CD14-positive monocyte (primary cell): ENCODE data around the gene R3HCC1L. TPM values are rescaled to one million over a fixed set of nuclear protein-coding genes. Genes with fewer than 3 reads are reported as not detected.

Experiments
- DNase-seq, 3 donors: peaks; one replicate each; pipeline ENCODE4 v3.0.0-alpha.2; 2011 to 2022
- H2AFZ ChIP-seq: 2 replicates; pipeline ENCODE4 v1.6.0; 2012; ENCODE audit warnings: mild to moderate bottlenecking, low read depth, low read length, inconsistent platforms; ENCODE audit not compliant: insufficient read depth, poor library complexity, severe bottlenecking
- H3K27ac ChIP-seq, 2 donors: 1 replicate in 1 of 2; 2 replicates in 1 of 2; pipeline ENCODE4 v1.5.1; 2012 to 2013; ENCODE audit warnings: low read length in 2 of 2, control low read depth in 1 of 2, inconsistent platforms in 1 of 2, low read depth in 1 of 2, mild to moderate bottlenecking in 1 of 2
- H3K27me3 ChIP-seq, 2 donors: one replicate each; pipeline versions ENCODE4 v1.6.0 to v1.6.1; 2011 to 2013; ENCODE audit warnings: low read length in 2 of 2; ENCODE audit not compliant: control insufficient read depth in 2 of 2, insufficient read depth in 2 of 2
- H3K36me3 ChIP-seq, 2 donors: replicated peaks in 1 of 2; 1 replicate in 1 of 2; 2 replicates in 1 of 2; pipeline versions ENCODE4 v1.5.1 to v1.6.1; 2012 to 2013; ENCODE audit warnings: low read length in 2 of 2, control low read depth in 1 of 2, inconsistent platforms in 1 of 2, mild to moderate bottlenecking in 1 of 2; ENCODE audit not compliant: insufficient read depth in 2 of 2, control insufficient read depth in 1 of 2
- H3K4me1 ChIP-seq, 2 donors: 1 replicate in 1 of 2; 2 replicates in 1 of 2; pipeline versions ENCODE4 v1.5.1 to v1.6.1; 2012 to 2013; ENCODE audit warnings: low read length in 2 of 2, control low read depth in 1 of 2, inconsistent platforms in 1 of 2, mild to moderate bottlenecking in 1 of 2, moderate library complexity in 1 of 2; ENCODE audit not compliant: insufficient read depth in 2 of 2, control insufficient read depth in 1 of 2
- H3K4me2 ChIP-seq: replicated peaks from 2 replicates; pipeline ENCODE3; 2012; ENCODE audit warnings: low read length, moderate library complexity, mild to moderate bottlenecking; ENCODE audit not compliant: poor library complexity, severe bottlenecking; ENCODE audit errors: extremely low read depth
- H3K4me3 ChIP-seq, 3 experiments: fragments of 200-600 bp in 1 of 3; sonication (generic) in 1 of 3; replicated peaks in 1 of 3; 1 replicate in 2 of 3; 2 replicates in 1 of 3; pipeline ENCODE4 v1.5.1; 2011 to 2013; ENCODE audit warnings: low read length in 3 of 3, mild to moderate bottlenecking in 3 of 3, control low read depth in 2 of 3, low read depth in 2 of 3, inconsistent platforms in 1 of 3, moderate library complexity in 1 of 3
- H3K79me2 ChIP-seq: 2 replicates; pipeline ENCODE4 v1.6.0; 2012; ENCODE audit warnings: mild to moderate bottlenecking, control low read depth, inconsistent platforms, low read length, moderate library complexity; ENCODE audit not compliant: insufficient read depth
- H3K9ac ChIP-seq: 2 replicates; pipeline ENCODE4 v1.6.0; 2017; ENCODE audit warnings: low read length, mild to moderate bottlenecking; ENCODE audit not compliant: insufficient read depth, poor library complexity, severe bottlenecking
- H3K9me3 ChIP-seq, 2 donors: replicated peaks in 1 of 2; 1 replicate in 1 of 2; 2 replicates in 1 of 2; pipeline versions ENCODE4 v1.5.1 to v1.6.1; 2012 to 2013; ENCODE audit warnings: low read length in 2 of 2, control low read depth in 1 of 2; ENCODE audit not compliant: control insufficient read depth in 1 of 2, insufficient read depth in 1 of 2
- H4K20me1 ChIP-seq: 2 replicates; pipeline ENCODE4 v1.6.0; 2012; ENCODE audit warnings: mild to moderate bottlenecking, low read length, control low read depth, moderate library complexity; ENCODE audit not compliant: insufficient read depth
- H3K27ac Mint-ChIP-seq, 7 donors: one replicate each; pipeline ENCODE4 v1.8.0; 2020; ENCODE audit warnings: mild to moderate bottlenecking in 7 of 7, mixed read lengths in 7 of 7, moderate library complexity in 6 of 7, inconsistent platforms in 2 of 7
- H3K27me3 Mint-ChIP-seq, 3 donors: one replicate each; pipeline ENCODE4 v1.8.0; 2021 to 2022; ENCODE audit warnings: low read depth in 3 of 3, mild to moderate bottlenecking in 3 of 3, mixed read lengths in 3 of 3, moderate library complexity in 3 of 3, inconsistent platforms in 1 of 3
- H3K36me3 Mint-ChIP-seq, 2 donors: one replicate each; pipeline ENCODE4 v1.8.0; 2020; ENCODE audit warnings: mixed read lengths in 2 of 2, inconsistent platforms in 1 of 2, mild to moderate bottlenecking in 1 of 2
- H3K4me1 Mint-ChIP-seq: one replicate; pipeline ENCODE4 v1.8.0; 2020; ENCODE audit warnings: mild to moderate bottlenecking, mixed read lengths
- H3K4me3 Mint-ChIP-seq, 2 donors: one replicate each; pipeline ENCODE4 v1.8.0; 2020; ENCODE audit warnings: mild to moderate bottlenecking in 2 of 2, mixed read lengths in 2 of 2, moderate library complexity in 1 of 2
- H3K9me3 Mint-ChIP-seq, 7 donors: one replicate each; pipeline ENCODE4 v1.8.0; 2020 to 2022; ENCODE audit warnings: mixed read lengths in 7 of 7, mild to moderate bottlenecking in 6 of 7, moderate library complexity in 6 of 7, inconsistent platforms in 2 of 7
- WGBS: methylation state at CpG from one replicate; pipeline ENCODE4 v1.1.5; 2013; ENCODE audit warnings: missing lambda C conversion rate; ENCODE audit not compliant: insufficient coverage; 5-methylcytosine and 5-hydroxymethylcytosine counted together
- intact Hi-C, 2 donors: fragments of 100-400 bp; cut with micrococcal nuclease; formaldehyde crosslinking; loops; one replicate each; pipeline versions ENCODE4 v1.15.0 to v1.15.1; 2023
- polyA plus RNA-seq, 3 donors: library from polyadenylated mRNA; depleted of rRNA in 1 of 3; unstranded in 2 of 3; stranded (reverse) in 1 of 3; fragments of 300-500 nt in 2 of 3; fragments of >200 nt in 1 of 3; fragmentation: Illumina TruSeq in 2 of 3; gene quantifications; 1 replicate in 2 of 3; 2 replicates in 1 of 3; pipeline ENCODE4 v1.2.3, GENCODE V29; 2012 to 2021
- TF ChIP-seq, protein P1 (sequence below): fragments of 200-600 bp; IDR thresholded peaks from one replicate; pipeline ENCODE4 v1.8.0; 2022; ENCODE audit warnings: antibody characterized with exemption, mild to moderate bottlenecking

Gene R3HCC1L
- polyA plus RNA-seq, 3 donors = 2.6 to 13.8 (median 2.7) TPM

DNA sequence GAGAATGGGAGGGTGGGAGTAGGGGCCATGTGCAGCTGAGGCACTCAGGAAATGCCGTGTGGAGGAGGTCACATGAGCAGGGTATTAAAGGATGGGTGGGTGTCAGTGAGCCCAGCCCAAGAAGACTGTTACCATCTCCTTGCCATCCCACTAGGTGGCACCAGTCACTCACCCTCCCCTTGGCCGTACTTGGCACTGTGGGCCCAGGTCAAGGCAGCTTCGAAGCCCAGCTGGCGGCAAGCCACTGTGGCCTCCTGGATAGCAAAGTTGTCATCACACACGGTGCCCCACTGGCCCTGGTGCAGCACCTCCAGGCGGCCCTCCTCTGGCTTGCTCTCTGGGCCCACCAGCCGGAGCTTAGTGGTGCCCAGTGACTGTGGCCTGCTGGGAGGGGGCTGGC, 128.1 kb downstream of the R3HCC1L start:
- Histone ChIP-seq H4K20me1 (no peaks in the 10 kb centered on the region), H3K27me3 (peaks cover 4 to 12% of the 10 kb centered on the region in 2 donors), H3K36me3 (no peaks in the 10 kb centered on the region), H3K9me3 (no peaks in the 10 kb centered on the region), H2AFZ (no peak overlapping the region), H3K9ac (no peak overlapping the region), H3K79me2 (no peaks in the 10 kb centered on the region), H3K4me1 (peaks cover 22 to 30% of the 10 kb centered on the region in 2 donors), H3K27ac (no peak overlapping the region), H3K4me2 (no peak overlapping the region), H3K4me3 (no peak overlapping the region)
- WGBS = 80% methylated on average over 6 of the region's 7 CpGs
- H3K9me3 Mint-ChIP-seq = peaks cover 0 to 4% (median 0%) of the 10 kb centered on the region in 7 donors
- peaks cover 10 to 26% (median 15%) of the 10 kb centered on the region in 3 donors for H3K27me3 Mint-ChIP-seq
- H3K36me3 Mint-ChIP-seq = peaks cover 4 to 5% of the 10 kb centered on the region in 2 donors
- peak; percentile 18 to 61 (median 46) for DNase-seq
- H3K27ac Mint-ChIP-seq = peak overlapping the region in 1 of 7 donors; percentile 57
- H3K4me3 Mint-ChIP-seq = no peak overlapping the region
- peaks cover 31% of the 10 kb centered on the region for H3K4me1 Mint-ChIP-seq
- TF ChIP-seq, protein P1, sequence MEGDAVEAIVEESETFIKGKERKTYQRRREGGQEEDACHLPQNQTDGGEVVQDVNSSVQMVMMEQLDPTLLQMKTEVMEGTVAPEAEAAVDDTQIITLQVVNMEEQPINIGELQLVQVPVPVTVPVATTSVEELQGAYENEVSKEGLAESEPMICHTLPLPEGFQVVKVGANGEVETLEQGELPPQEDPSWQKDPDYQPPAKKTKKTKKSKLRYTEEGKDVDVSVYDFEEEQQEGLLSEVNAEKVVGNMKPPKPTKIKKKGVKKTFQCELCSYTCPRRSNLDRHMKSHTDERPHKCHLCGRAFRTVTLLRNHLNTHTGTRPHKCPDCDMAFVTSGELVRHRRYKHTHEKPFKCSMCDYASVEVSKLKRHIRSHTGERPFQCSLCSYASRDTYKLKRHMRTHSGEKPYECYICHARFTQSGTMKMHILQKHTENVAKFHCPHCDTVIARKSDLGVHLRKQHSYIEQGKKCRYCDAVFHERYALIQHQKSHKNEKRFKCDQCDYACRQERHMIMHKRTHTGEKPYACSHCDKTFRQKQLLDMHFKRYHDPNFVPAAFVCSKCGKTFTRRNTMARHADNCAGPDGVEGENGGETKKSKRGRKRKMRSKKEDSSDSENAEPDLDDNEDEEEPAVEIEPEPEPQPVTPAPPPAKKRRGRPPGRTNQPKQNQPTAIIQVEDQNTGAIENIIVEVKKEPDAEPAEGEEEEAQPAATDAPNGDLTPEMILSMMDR = peak; percentile 72
- intact Hi-C loops = loop anchor here (2.0 to 10.0 kb wide), 2 partner anchors 70 to 72 kb away; no protein-coding TSS in a partner anchor

DNA sequence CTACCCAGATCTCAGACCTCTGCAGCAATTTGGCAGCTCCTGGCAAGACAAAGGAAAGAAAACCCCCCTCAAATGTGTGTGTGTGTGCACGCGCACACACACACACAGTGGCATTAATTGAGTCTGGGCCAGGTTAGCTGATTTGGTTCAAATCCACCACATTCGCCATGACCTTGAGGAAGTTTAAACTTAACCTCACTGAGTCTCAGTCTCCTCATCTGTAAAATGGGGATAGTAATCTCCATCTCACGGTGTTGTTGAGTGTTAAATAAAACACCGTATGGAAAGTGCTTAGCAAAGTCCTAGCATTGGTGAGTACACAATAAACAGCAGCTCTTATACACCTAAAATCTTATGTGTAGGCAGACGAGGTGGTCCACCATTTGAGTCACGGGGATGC, 128.6 kb downstream of the R3HCC1L start:
- Histone ChIP-seq H3K79me2 (no peaks in the 10 kb centered on the region), H3K27ac (no peak overlapping the region), H3K9ac (no peak overlapping the region), H2AFZ (no peak overlapping the region), H3K4me1 (peaks cover 26 to 34% of the 10 kb centered on the region in 2 donors), H4K20me1 (no peaks in the 10 kb centered on the region), H3K36me3 (no peaks in the 10 kb centered on the region), H3K27me3 (peaks cover 8 to 16% of the 10 kb centered on the region in 2 donors), H3K4me3 (no peak overlapping the region), H3K4me2 (no peak overlapping the region), H3K9me3 (no peaks in the 10 kb centered on the region)
- TF ChIP-seq, protein P1 = no peak
- Mint-ChIP-seq H3K4me3 (no peak overlapping the region), H3K4me1 (peaks cover 34% of the 10 kb centered on the region), H3K9me3 (peaks cover 0 to 6% (median 3%) of the 10 kb centered on the region in 7 donors), H3K36me3 (peaks cover 5 to 7% of the 10 kb centered on the region in 2 donors), H3K27me3 (peaks cover 14 to 30% (median 18%) of the 10 kb centered on the region in 3 donors), H3K27ac (no peak overlapping the region)
- no CpG with 5 or more reads among the region's 7 CpGs for WGBS
- intact Hi-C loops = loop anchor here (2.0 to 10.0 kb wide), 2 partner anchors 70 to 72 kb away; no protein-coding TSS in a partner anchor
- DNase-seq = no peak
